Testis (tissue), 2 donors: ENCODE data around the gene MDGA2.

Source experiments
- POLR2A ChIP-seq: fragments of 450-650 bp; IDR thresholded peaks from one replicate; pipeline ENCODE4 v1.6.1; 2017; ENCODE audit warnings: antibody characterized with exemption, mild to moderate bottlenecking, moderate library complexity
- TF ChIP-seq, protein P1 (sequence below), 3 experiments: fragments of 450-650 bp in 2 of 3; fragments of 200-600 bp in 1 of 3; sonication (generic) in 1 of 3; IDR thresholded peaks; one replicate each; pipeline ENCODE4 v1.5.1; 2016 to 2019; ENCODE audit warnings: antibody characterized with exemption in 3 of 3, mild to moderate bottlenecking in 2 of 3, moderate library complexity in 1 of 3

DNA sequence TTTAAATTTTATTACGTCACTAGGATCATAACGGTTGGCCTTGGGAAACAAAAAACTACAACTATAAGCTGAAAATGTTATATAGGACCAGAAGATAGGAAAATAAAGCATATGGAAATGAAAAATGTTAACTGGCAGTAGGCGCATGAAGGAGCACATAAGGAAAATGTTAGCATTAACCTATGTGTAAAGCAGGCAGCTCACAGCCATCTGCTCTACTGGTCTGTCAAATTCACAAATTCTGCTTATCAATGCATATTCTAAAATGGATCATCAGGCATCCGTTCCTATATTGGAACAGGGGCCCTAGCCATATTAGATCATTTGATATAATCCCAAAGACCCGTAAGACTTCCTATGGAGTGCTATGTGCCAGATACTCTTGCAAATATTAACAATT lies 263.9 kb downstream of the MDGA2 start:
- TF ChIP-seq POLR2A = no peak
- TF ChIP-seq, protein P1, sequence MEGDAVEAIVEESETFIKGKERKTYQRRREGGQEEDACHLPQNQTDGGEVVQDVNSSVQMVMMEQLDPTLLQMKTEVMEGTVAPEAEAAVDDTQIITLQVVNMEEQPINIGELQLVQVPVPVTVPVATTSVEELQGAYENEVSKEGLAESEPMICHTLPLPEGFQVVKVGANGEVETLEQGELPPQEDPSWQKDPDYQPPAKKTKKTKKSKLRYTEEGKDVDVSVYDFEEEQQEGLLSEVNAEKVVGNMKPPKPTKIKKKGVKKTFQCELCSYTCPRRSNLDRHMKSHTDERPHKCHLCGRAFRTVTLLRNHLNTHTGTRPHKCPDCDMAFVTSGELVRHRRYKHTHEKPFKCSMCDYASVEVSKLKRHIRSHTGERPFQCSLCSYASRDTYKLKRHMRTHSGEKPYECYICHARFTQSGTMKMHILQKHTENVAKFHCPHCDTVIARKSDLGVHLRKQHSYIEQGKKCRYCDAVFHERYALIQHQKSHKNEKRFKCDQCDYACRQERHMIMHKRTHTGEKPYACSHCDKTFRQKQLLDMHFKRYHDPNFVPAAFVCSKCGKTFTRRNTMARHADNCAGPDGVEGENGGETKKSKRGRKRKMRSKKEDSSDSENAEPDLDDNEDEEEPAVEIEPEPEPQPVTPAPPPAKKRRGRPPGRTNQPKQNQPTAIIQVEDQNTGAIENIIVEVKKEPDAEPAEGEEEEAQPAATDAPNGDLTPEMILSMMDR (IDR thresholded peaks at IDR 0.05) = no peak
